ENCODE measurements around the gene BCL2L11.

The BCL2L11 gene

DNA sequence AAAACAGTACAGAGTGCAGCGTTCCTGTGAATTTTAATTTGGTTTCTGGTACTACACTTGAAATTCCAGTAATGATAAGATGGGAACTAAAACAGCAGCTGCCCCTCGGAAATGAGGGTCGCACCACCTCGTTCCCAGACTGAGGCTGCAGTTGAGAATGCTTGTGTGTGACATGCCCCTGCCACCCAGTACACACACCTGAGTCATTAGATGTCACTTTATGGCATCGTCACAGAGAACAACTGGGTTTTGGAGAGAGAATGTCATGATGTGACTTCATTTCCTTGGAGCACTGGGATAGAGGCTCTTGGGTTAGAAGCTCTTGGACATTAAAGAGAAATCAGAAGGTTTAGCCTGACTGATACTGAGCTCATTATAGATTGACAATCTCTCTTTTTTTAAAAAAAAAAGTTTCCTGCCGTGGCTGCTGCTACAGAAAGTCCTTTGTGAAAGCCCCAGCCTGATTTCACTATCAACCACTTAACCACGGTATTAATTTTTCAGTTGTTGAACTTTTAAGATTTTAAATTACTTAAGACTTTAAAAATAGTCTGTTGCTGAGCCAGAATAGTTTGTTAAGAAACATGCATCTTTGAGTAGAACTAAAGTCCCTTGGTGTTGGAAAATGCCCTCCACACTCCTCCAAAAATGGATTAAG lies 24.5 kb downstream of the BCL2L11 start:
- DNase-seq: no peak

- no peak for DNase-seq
Measured at GRCh38 chr2:111145951-111146350, 25.2 kb downstream of the BCL2L11 start.

DNA sequence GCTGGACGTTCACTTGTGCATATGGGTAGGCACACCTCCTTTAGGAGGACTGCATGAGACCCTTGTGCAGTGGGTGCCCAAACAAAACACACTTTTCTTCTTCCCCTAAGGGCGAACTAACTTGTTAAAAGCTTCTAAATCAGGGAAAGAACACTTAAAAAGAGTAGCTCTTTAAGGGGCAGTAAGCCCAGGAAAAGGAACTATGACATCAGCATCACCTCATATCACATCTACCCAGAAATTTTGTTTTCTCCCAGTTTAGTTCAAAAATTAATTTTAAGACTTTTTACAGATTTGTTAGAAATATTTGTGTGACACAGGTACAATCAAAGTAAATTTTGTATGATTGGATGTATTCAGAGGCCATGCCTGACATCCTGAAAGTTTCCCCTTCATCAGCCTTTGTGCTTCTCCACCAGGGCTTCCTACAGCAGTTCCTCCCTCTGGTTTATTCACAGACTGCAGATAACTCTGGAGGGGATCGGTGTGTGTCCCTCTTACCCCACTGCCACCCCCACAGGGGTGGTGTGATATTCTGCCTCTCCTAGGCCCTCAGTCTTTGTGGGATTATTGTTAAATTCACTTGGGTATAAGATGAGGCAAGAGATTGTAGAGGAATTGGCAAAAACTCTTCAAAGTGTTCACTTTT lies 27.6 kb downstream of the BCL2L11 start:
- no peak for DNase-seq

DNA sequence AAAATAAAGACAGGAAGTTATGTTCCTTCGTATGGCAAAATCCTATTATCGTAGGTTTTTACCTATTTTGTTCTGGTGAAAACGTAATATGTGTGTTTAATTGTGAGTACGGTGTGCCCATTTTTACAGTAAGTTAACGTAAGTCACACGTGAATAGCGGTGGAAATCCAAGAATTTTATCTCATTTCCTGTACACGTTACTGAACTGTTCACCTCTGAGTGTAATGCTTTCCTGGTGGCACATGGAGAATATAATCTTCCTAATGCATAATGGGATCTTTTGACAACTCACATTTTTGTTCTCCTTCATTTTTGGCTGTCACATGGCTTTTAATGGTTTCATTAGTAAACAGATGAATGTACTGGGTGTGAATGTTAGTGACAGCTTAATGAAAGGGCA lies 28.2 kb downstream of the BCL2L11 start:
- no peak for DNase-seq

DNA sequence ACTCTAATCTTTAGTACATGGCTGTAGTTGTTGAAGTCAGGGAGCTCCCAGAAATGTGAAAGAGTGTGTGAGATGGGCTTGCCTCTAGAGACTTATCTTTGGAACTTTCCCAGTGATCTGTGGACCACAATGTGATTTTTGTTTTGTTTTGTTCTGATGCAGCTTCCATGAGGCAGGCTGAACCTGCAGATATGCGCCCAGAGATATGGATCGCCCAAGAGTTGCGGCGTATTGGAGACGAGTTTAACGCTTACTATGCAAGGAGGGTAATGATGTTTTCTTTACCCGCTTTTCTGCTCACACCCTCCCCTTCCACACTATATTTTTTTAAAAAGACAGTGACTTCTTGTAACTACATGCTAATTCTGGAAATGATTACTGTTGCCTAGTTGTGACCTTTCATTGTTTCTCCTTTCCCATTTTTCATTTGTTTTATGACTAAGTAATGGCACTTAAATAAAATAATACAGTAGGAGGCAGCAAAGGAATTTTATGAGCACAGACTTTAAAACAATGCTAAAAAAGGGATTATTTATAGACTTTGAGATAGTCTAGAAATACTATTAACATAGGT lies 29.3 kb downstream of the BCL2L11 start:
- no peak for DNase-seq

DNA sequence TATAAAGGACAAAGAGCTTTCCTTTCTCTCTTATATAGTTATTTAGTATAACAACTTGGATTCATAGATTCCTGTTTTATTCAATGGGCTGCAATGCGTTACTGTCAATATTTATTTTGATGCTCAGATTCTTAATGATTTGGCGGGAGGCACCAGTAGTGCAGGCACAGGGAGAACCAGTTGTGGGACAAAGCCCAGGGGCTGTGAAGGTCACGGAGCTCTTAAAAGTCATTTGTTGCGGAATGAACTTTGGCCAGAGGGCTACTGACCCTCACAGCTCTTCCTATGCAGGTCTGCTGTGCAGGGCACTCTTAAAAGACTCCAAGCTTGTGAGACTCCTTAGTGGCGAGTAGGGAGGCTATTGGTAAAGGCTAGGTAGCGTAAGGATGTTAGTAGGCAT lies 34.0 kb downstream of the BCL2L11 start:
- no peak for DNase-seq

DNA sequence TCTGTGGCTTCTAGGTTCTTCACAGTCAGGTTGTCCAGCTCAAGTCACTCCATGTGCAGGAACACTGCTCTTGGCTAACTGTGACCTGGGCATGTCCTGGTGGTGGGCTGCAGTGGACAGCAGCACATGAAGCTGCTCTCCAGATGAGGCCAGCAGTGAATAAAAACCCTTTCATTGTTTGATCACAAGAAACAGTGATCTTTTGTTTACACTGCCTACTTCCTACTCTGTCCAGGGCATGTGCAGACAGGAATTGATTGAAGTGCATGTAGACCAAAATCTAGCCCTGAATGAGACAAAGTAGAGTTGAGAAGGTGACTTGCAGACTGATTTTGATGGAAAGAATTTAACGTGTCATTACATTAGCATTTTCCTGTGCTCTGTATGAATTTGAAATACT lies 34.9 kb downstream of the BCL2L11 start:
- DNase-seq: no peak

DNA sequence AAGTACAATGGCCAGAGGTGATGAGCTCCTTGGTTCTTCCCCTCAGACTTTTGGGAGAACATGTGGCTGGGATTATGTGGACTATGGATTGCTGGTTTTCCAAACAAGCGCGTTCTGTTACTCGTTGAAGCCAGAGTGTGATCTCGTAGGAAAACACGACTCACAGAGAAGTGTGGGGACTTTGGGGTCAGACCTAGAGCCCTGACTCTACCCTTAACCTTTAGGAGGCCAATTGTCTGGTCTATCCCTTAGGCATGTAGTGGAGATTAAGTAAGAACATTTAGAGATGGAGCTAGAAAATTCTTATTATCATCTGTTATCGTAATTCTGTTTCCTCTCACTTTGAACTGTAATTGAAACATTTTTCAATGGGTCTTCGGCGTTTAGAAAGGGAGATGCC lies 35.8 kb downstream of the BCL2L11 start:
- DNase-seq: no peak

GRCh38 chr2:111157071-111157661 lies 36.5 kb downstream of the BCL2L11 start:
- DNase-seq: no peak

DNA sequence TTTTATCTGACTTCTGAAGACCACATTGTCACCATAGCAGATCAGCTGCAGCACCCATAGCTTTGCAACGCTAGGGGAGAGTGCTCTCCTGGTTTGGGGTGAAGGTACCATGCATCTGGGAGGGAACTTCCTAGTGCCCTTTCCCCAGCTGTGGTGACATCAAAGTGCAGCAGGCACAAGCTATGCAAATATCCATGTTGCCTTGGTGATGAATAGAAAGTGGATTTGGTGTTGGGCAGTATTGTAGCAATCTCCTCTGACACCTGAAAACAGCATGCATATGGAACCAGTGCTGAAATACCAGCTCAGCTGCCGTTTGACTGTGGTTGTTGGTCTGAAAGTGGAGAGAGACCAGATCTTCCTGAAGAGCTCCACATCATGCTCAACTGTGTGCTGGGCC lies 37.1 kb downstream of the BCL2L11 start:
- DNase-seq: no peak

DNA sequence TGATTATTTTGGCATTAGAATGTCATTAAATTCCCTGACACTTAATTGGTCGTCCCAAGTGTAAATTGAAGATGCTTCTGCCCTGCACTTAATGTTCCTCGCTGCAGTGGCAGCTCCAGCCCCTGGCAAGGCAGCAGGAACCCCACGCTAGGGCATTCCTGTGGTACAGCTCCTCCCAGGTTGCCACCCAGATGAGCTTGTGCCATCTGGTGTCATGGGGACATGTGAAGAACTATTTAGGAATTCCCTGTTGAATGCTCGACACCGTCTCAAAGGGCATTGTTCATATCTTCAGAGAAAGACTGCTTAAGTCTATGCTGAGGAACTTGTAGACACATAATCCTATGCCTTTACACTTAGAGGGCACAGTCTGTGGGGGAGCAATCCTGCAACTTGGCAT lies 38.9 kb downstream of the BCL2L11 start:
- DNase-seq: no peak

- DNase-seq: no peak
Measured at GRCh38 chr2:111160758-111161157, 40.0 kb downstream of the BCL2L11 start.

DNA sequence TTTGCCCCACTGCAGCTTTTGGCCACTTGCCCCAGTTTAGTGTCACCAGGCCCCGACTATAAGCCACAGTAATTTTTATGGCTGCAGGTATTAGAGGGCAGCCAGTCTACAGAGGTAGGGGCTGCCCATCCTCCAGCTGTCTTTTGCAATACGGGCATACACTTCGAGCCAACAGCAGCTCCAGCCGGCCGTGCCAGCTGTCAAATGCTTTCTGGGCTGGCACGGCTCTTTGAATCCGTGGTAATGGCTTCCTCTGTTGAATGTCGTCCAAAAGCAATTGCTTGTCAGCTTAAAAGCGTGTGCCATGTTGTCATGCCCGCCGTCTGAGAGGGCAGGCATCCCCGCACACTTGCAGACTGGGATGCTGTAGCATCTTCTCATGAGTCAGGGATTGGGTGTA lies 41.3 kb downstream of the BCL2L11 start:
- no peak for DNase-seq

GRCh38 chr2:111162718-111163331 lies 42.1 kb downstream of the BCL2L11 start:
- no peak for DNase-seq

DNA sequence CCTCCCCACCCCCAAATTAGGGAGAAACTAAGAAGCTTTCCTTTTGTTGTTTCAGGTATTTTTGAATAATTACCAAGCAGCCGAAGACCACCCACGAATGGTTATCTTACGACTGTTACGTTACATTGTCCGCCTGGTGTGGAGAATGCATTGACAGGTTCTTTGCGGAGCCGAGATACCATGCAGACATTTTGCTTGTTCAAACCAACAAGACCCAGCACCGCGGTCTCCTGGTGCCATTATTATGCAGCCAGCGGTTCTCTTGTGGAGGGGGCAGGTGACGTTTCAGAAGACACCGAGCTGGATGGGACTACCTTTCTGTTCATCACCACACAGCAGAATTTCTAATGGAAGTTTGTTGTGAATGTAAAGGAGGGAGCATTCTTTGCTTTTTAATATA lies 43.4 kb downstream of the BCL2L11 start:
- no peak for DNase-seq

DNA sequence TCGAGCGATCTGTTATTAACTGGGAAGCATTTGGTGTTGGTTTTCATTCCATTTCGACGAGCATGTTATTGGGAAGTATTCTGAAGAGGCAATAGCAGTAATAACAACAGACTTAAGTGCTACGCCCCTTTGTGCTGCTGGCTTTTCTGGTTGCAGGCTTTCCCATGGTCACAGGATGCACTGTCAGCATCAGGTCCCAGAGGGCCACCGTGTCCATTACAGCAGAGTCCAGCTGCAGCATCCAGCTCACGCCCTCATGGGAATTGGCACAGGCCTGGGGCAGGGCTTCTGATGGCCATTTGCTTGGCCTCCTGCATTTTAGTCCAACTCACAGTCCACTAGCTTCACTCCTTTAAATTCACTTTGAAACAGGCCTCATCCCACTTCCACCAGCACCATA lies 44.4 kb downstream of the BCL2L11 start:
- DNase-seq: no peak

- DNase-seq: no peak
Measured at GRCh38 chr2:111166115-111166514, 45.4 kb downstream of the BCL2L11 start.

GRCh38 chr2:111167076-111167862 lies 46.6 kb downstream of the BCL2L11 start:
- DNase-seq: no peak

DNA sequence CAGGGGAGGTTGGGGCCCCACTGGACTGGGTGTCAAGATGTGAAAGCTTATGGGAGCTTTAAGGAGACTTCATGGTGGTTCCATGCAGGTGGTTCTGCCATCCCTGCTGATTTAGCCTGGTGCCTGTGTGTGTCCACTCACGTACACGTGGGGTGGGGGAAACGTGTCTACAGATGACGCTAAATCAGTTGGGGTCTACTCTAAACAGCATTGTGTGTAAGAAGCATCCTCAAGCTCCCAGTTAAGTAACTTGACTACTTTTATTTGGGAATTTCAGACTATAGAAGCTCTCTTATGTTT lies 47.1 kb downstream of the BCL2L11 start:
- no peak for DNase-seq

GRCh38 chr2:111168528-111169239 lies 48.0 kb downstream of the BCL2L11 start:
- DNase-seq: peak; percentile 32

DNA sequence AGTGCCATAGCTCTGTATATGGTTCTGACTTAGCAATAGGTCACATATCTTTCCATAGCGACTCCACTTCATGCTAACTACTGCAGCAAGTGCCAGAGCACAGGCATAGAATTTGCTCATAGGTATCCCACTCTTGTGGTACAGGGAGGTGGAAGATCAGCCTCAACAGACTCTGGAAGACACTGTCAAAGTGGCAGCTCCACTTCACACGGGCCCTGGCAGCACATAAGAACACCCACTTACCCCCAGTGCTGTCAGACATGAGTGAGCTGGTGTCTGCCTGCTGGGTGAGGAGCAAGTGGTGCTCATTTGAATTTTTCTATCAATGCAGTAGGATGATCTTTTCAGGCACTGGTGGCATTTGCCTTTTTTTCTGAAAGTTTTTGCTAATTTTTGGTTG lies 48.6 kb downstream of the BCL2L11 start:
- DNase-seq: no peak

- no peak for DNase-seq
Measured at GRCh38 chr2:111169924-111170323, 49.2 kb downstream of the BCL2L11 start.

All from activated T-cell treated with anti-CD3 and anti-CD28 coated beads, Interleukin-2, amount 50 U/mL, for 1 hour (primary cell).